Stomach (tissue), 9 donors: Measurements from ENCODE around the gene ZC2HC1C. TPM values are rescaled to one million over a fixed set of nuclear protein-coding genes. Genes with fewer than 3 reads are reported as not detected.

Experiments
- DNase-seq, 2 donors: peaks; one replicate each; pipeline versions ENCODE4 v3.0.0 to v3.0.0-alpha.2; 2013 to 2019
- H3K27ac ChIP-seq, 5 donors: fragments of 200-600 bp in 4 of 5; sonication (generic) in 4 of 5; one replicate each; pipeline ENCODE4 v1.5.1; 2013 to 2019; ENCODE audit warnings: mild to moderate bottlenecking in 1 of 5, moderate library complexity in 1 of 5
- H3K27me3 ChIP-seq, 3 donors: fragments of 200-600 bp; sonication (generic); one replicate each; pipeline ENCODE4 v1.5.1; 2017 to 2019; ENCODE audit warnings: mixed run types in 1 of 3
- H3K36me3 ChIP-seq, 4 donors: fragments of 200-600 bp; sonication (generic); 1 replicate in 3 of 4; 2 replicates in 1 of 4; pipeline ENCODE4 v1.5.1; 2016 to 2019
- H3K4me1 ChIP-seq, 4 donors: fragments of 200-600 bp; sonication (generic); one replicate each; pipeline ENCODE4 v1.5.1; 2016 to 2019
- H3K4me3 ChIP-seq, 4 donors: fragments of 200-600 bp; sonication (generic) in 3 of 4; one replicate each; pipeline ENCODE4 v1.5.1; 2016 to 2019; ENCODE audit warnings: mild to moderate bottlenecking in 1 of 4
- H3K9me3 ChIP-seq, 4 donors: fragments of 200-600 bp; sonication (generic); one replicate each; pipeline ENCODE4 v1.5.1; 2016 to 2019
- CTCF ChIP-seq, 7 experiments: fragments of 450-650 bp in 4 of 7; fragments of 200-600 bp in 3 of 7; sonication (generic) in 3 of 7; IDR thresholded peaks; one replicate each; pipeline ENCODE4 v1.5.1; 2016 to 2019; ENCODE audit warnings: antibody characterized with exemption in 7 of 7, control low read depth in 2 of 7, mild to moderate bottlenecking in 1 of 7
- EP300 ChIP-seq: sonication (generic); formaldehyde crosslinking; IDR thresholded peaks from one replicate; pipeline ENCODE4 v1.6.1; 2017; ENCODE audit warnings: antibody characterized with exemption
- POLR2A ChIP-seq, 4 donors: fragments of 450-650 bp; IDR thresholded peaks; one replicate each; pipeline ENCODE4 v1.6.1; 2016; ENCODE audit warnings: antibody characterized with exemption in 4 of 4, control low read depth in 2 of 4, mild to moderate bottlenecking in 1 of 4, moderate library complexity in 1 of 4
- POLR2AphosphoS5 ChIP-seq, 3 donors: sonication (generic); formaldehyde crosslinking; IDR thresholded peaks; one replicate each; pipeline ENCODE4 v1.6.1; 2016; ENCODE audit warnings: antibody characterized with exemption in 3 of 3
- WGBS, 5 donors: extraction: QIAGEN DNeasy Blood & Tissue Kit in 3 of 5; methylation state at CpG; one replicate each; pipeline versions ENCODE4 v1.1.5 to v1.1.7; 2013 to 2018; 5-methylcytosine and 5-hydroxymethylcytosine counted together
- intact Hi-C: fragments of 100-400 bp; cut with DNase I; formaldehyde crosslinking; loops from one replicate; pipeline ENCODE4 v1.15.1; 2023; ENCODE audit warnings: low total_unique reads
- polyA plus RNA-seq, 3 donors: library from polyadenylated mRNA; stranded (reverse); fragments of 200-250 nt; gene quantifications; one replicate each; pipeline ENCODE4 v1.2.3, GENCODE V29; 2013
- total RNA-seq, 5 donors: library from RNA; depleted of rRNA; stranded (reverse); fragments of >200 nt; gene quantifications; one replicate each; pipeline versions ENCODE4 v1.1.0 to v1.2.3, GENCODE V29; 2014 to 2016
- donor health status: healthy with polysubstance abuse.
- donor health status: Bipolar disorder and iron deficiency.
- donor health status: healthy.

The ZC2HC1C gene
- total and polyA plus RNA-seq, 8 donors = 0.37 to 10.4 (median 4.1) TPM; not detected in 2

GRCh38 chr14:75101491-75101890 lies 32.0 kb downstream of the ZC2HC1C start:
- H3K4me3 ChIP-seq = no peak overlapping the region
- H3K4me1 ChIP-seq = no peaks in the 10 kb centered on the region
- no peak overlapping the region for H3K27ac ChIP-seq
- TF ChIP-seq CTCF (IDR thresholded peaks at IDR 0.05) (no peak), EP300 (no peak), POLR2A (IDR thresholded peaks at IDR 0.05) (no peak), POLR2AphosphoS5 (IDR thresholded peaks at IDR 0.05) (no peak)
- intact Hi-C loops = no loop called here
- H3K27me3 ChIP-seq = no peaks in the 10 kb centered on the region
- no peak for DNase-seq
- H3K36me3 ChIP-seq = peaks cover 56 to 100% (median 100%) of the 10 kb centered on the region in 4 donors
- no peaks in the 10 kb centered on the region for H3K9me3 ChIP-seq
- 86 to 94% (median 87%) methylated on average over 4 of the region's 4 CpGs for WGBS, 5 donors

- Histone ChIP-seq H3K36me3 (peaks cover 69 to 100% (median 100%) of the 10 kb centered on the region in 4 donors), H3K27ac (no peak overlapping the region), H3K27me3 (no peaks in the 10 kb centered on the region), H3K4me1 (no peaks in the 10 kb centered on the region), H3K9me3 (no peaks in the 10 kb centered on the region), H3K4me3 (no peak overlapping the region)
- TF ChIP-seq POLR2A (IDR thresholded peaks at IDR 0.05) (no peak), CTCF (IDR thresholded peaks at IDR 0.05) (no peak)
- DNase-seq = no peak
- intact Hi-C loops = no loop called here
- 62 to 92% (median 67%) methylated on average over 3 of the region's 3 CpGs for WGBS, 5 donors
Measured at GRCh38 chr14:75107186-75107585, 37.7 kb downstream of the ZC2HC1C start.

GRCh38 chr14:75109877-75110276 lies 40.4 kb downstream of the ZC2HC1C start:
- Histone ChIP-seq H3K36me3 (peaks cover 64 to 100% (median 100%) of the 10 kb centered on the region in 4 donors), H3K4me1 (no peaks in the 10 kb centered on the region), H3K9me3 (no peaks in the 10 kb centered on the region), H3K4me3 (no peak overlapping the region), H3K27me3 (no peaks in the 10 kb centered on the region), H3K27ac (no peak overlapping the region)
- DNase-seq = no peak
- TF ChIP-seq EP300 = no peak
- no peak for TF ChIP-seq POLR2AphosphoS5 (IDR thresholded peaks at IDR 0.05)
- no peak for TF ChIP-seq CTCF (IDR thresholded peaks at IDR 0.05)
- TF ChIP-seq POLR2A (IDR thresholded peaks at IDR 0.05) = no peak
- intact Hi-C loops = no loop called here
- 80 to 96% (median 89%) methylated on average over 2 of the region's 2 CpGs for WGBS, 5 donors

- TF ChIP-seq POLR2A (IDR thresholded peaks at IDR 0.05) (no peak), CTCF (IDR thresholded peaks at IDR 0.05) (no peak), POLR2AphosphoS5 (IDR thresholded peaks at IDR 0.05) (no peak), EP300 (no peak)
- Histone ChIP-seq H3K27me3 (no peaks in the 10 kb centered on the region), H3K9me3 (no peaks in the 10 kb centered on the region), H3K36me3 (peaks cover 66 to 100% (median 100%) of the 10 kb centered on the region in 4 donors), H3K4me1 (no peaks in the 10 kb centered on the region), H3K27ac (no peak overlapping the region), H3K4me3 (no peak overlapping the region)
- WGBS, 5 donors = 62 to 71% (median 66%) methylated on average over 5 of the region's 5 CpGs
- DNase-seq = no peak
- intact Hi-C loops = no loop called here
Measured at GRCh38 chr14:75113932-75114539, 44.6 kb downstream of the ZC2HC1C start.
